HepG2 (cell line): ENCODE measurements around the gene ADCY7. TPM values are rescaled to one million over a fixed set of nuclear protein-coding genes. Genes with fewer than 3 reads are reported as not detected.
A peak's percentile ranks its signal among the peaks of the same experiment; 100 is the strongest.

ENCODE experiments used
- ATAC-seq: fragments of 200-7000 bp; cut with Tn5 transposase; 3 replicates; pipeline ENCODE4 v1.9.1; 2020; ENCODE audit warnings: mild to moderate bottlenecking, moderate library complexity
- BruUV-seq: library from RNA; stranded (reverse); fragments of 400-500 nt; replicated peaks from 2 replicates; lab custom pipeline; 2021; lab: Mats Ljungman, UMichigan
- CTCF ChIA-PET: fragments of 300-600 bp; formaldehyde crosslinking; extraction: SDS; loops from one replicate; lab custom pipeline; 2021; ENCODE audit warnings: low total read pairs, inconsistent platforms, low intra/inter-chr PET ratio; lab: Yijun Ruan, JAX
- POLR2A ChIA-PET: fragments of 350-600 bp; sonication (Branson Sonifier 250); formaldehyde crosslinking; loops from one replicate; lab custom pipeline; 2020; ENCODE audit warnings: antibody characterized with exemption, inconsistent platforms; lab: Yijun Ruan, JAX
- DNase-seq: peaks from one replicate; pipeline ENCODE4 v3.0.0-alpha.2; 2015; ENCODE audit warnings: low spot score
- FAIRE-seq: peaks from 3 replicates; lab custom pipeline; 2011; peaks lifted over from hg19 to GRCh38; lab: Jason Lieb, UNC
- H2AFZ ChIP-seq: one replicate; pipeline ENCODE4 v1.6.1; 2011; ENCODE audit warnings: low read length, inconsistent platforms
- H3K27ac ChIP-seq: fragments of 300-600 bp; 3 replicates; pipeline ENCODE4 v1.8.0; 2011; ENCODE audit warnings: mixed run types, mild to moderate bottlenecking, mixed read lengths, low read length, inconsistent platforms; ENCODE audit not compliant: insufficient read depth; ENCODE audit errors: extremely low read length
- H3K27me3 ChIP-seq, 2 experiments: fragments of 200-600 bp in 1 of 2; 2 replicates in 1 of 2; 3 replicates in 1 of 2; pipeline versions ENCODE4 v1.6.0 to v1.8.0; 2011; ENCODE audit warnings: low read length in 2 of 2, mild to moderate bottlenecking in 2 of 2, moderate library complexity in 2 of 2, inconsistent platforms in 1 of 2; ENCODE audit not compliant: insufficient read depth in 2 of 2, control insufficient read depth in 1 of 2
- H3K36me3 ChIP-seq, 2 experiments: fragments of 200-600 bp in 1 of 2; replicated peaks in 1 of 2; 2 replicates in 1 of 2; 3 replicates in 1 of 2; pipeline versions ENCODE4 v1.5.1 to v1.8.0; 2011; ENCODE audit warnings: low read length in 2 of 2, inconsistent platforms in 1 of 2; ENCODE audit not compliant: insufficient read depth in 2 of 2, control insufficient read depth in 1 of 2
- H3K4me1 ChIP-seq: 2 replicates; pipeline ENCODE4 v1.5.1; 2012; ENCODE audit warnings: low read length, inconsistent platforms; ENCODE audit not compliant: insufficient read depth
- H3K4me2 ChIP-seq: 2 replicates; pipeline ENCODE4 v1.6.0; 2011; ENCODE audit warnings: low read depth, low read length, inconsistent platforms
- H3K4me3 ChIP-seq, 3 experiments: fragments of 200-600 bp in 1 of 3; sonication (generic), shearing (Covaris generic) in 1 of 3; replicated peaks in 1 of 3; 2 replicates each; pipeline ENCODE4 v1.5.1; 2011 to 2016; ENCODE audit warnings: low read length in 3 of 3, inconsistent platforms in 2 of 3, low read depth in 2 of 3, mild to moderate bottlenecking in 2 of 3, control low read depth in 1 of 3, mixed read lengths in 1 of 3; ENCODE audit not compliant: insufficient read depth in 1 of 3
- H3K79me2 ChIP-seq: one replicate; pipeline ENCODE4 v1.6.1; 2011; ENCODE audit warnings: low read length, inconsistent platforms; ENCODE audit not compliant: insufficient read depth
- H3K9ac ChIP-seq: 2 replicates; pipeline ENCODE4 v1.6.0; 2011; ENCODE audit warnings: mild to moderate bottlenecking, low read depth, low read length, inconsistent platforms; ENCODE audit not compliant: insufficient read depth
- H3K9me3 ChIP-seq: 2 replicates; pipeline ENCODE4 v1.5.1; 2012; ENCODE audit warnings: mild to moderate bottlenecking, low read length
- H4K20me1 ChIP-seq: 2 replicates; pipeline ENCODE4 v1.6.0; 2011; ENCODE audit warnings: inconsistent platforms, mild to moderate bottlenecking, low read length, moderate library complexity; ENCODE audit not compliant: insufficient read depth
- ATF1 ChIP-seq: IDR thresholded peaks from 2 replicates; pipeline ENCODE4 v1.6.1; 2016; ENCODE audit warnings: mild to moderate bottlenecking, control low read depth
- ATF3 ChIP-seq: sonication (generic); formaldehyde crosslinking; IDR thresholded peaks from 2 replicates; pipeline ENCODE4 v1.4.0; 2020; ENCODE audit warnings: missing genetic modification reagents
- CEBPZ ChIP-seq: IDR thresholded peaks from 2 replicates; pipeline ENCODE4 v1.6.1; 2012; ENCODE audit warnings: low read length, improper control_type of control experiment
- FOSL1 ChIP-seq: sonication (generic); formaldehyde crosslinking; IDR thresholded peaks from 2 replicates; pipeline ENCODE4 v1.9.0; 2021; ENCODE audit warnings: missing genetic modification reagents, borderline replicate concordance
- HNRNPH1 ChIP-seq: fragments of 200-400 bp; formaldehyde crosslinking; optimal IDR thresholded peaks from 2 replicates; pipeline ENCODE3; 2017; ENCODE audit warnings: mild to moderate bottlenecking, low read depth, low read length
- RELA ChIP-seq: sonication (generic); formaldehyde crosslinking; IDR thresholded peaks from 2 replicates; pipeline ENCODE4 v1.4.0; 2020; ENCODE audit warnings: missing genetic modification reagents
- XRCC5 ChIP-seq: fragments of 200-400 bp; formaldehyde crosslinking; optimal IDR thresholded peaks from 2 replicates; pipeline ENCODE3; 2017; ENCODE audit warnings: mild to moderate bottlenecking, low read length
- ZKSCAN5 ChIP-seq: sonication (generic); formaldehyde crosslinking; IDR thresholded peaks from 2 replicates; pipeline ENCODE4 v1.5.1; 2020; ENCODE audit warnings: mild to moderate bottlenecking, missing genetic modification reagents
- ZNF160 ChIP-seq: sonication (generic); formaldehyde crosslinking; IDR thresholded peaks from 2 replicates; pipeline ENCODE4 v1.8.0; 2022; ENCODE audit warnings: mild to moderate bottlenecking, inconsistent platforms, missing genetic modification reagents
- ZNF263 ChIP-seq: sonication (generic); formaldehyde crosslinking; IDR thresholded peaks from 2 replicates; pipeline ENCODE4 v1.4.0; 2020; ENCODE audit warnings: missing genetic modification reagents
- ZNF383 ChIP-seq: sonication (generic); formaldehyde crosslinking; IDR thresholded peaks from 2 replicates; pipeline ENCODE4 v1.4.0; 2020; ENCODE audit warnings: missing genetic modification reagents, mild to moderate bottlenecking, borderline replicate concordance
- ZNF513 ChIP-seq: sonication (generic); formaldehyde crosslinking; conservative IDR thresholded peaks from 2 replicates; pipeline ENCODE4 v1.5.0; 2020; ENCODE audit warnings: missing genetic modification reagents
- ZNF558 ChIP-seq: sonication (generic); formaldehyde crosslinking; IDR thresholded peaks from 2 replicates; pipeline ENCODE4 v1.9.0; 2022; ENCODE audit warnings: mild to moderate bottlenecking, missing genetic modification reagents, borderline replicate concordance
- ZNF589 ChIP-seq: sonication (generic); formaldehyde crosslinking; conservative IDR thresholded peaks from 2 replicates; pipeline ENCODE4 v1.8.0; 2022; ENCODE audit warnings: mild to moderate bottlenecking, moderate library complexity, missing genetic modification reagents
- ZNF607 ChIP-seq: sonication (generic); formaldehyde crosslinking; IDR thresholded peaks from 2 replicates; pipeline ENCODE4 v1.5.1; 2020; ENCODE audit warnings: missing genetic modification reagents, mild to moderate bottlenecking, borderline replicate concordance
- ZNF879 ChIP-seq: sonication (generic); formaldehyde crosslinking; IDR thresholded peaks from 2 replicates; pipeline ENCODE4 v1.8.1; 2023; ENCODE audit warnings: missing genetic modification reagents
- WGBS: methylation state at CpG from one replicate; pipeline ENCODE4 v1.1.6; 2017; ENCODE audit warnings: low lambda C conversion rate; 5-methylcytosine and 5-hydroxymethylcytosine counted together
- in situ Hi-C: cut with HindIII; loops from 2 replicates; pipeline ENCODE4 v1.10.0; 2017; ENCODE audit warnings: low pct_unique_long_range_greater_than_20kb; ENCODE audit not compliant: extremely low pct_ligation_motif_present
- intact Hi-C: fragments of 100-400 bp; cut with micrococcal nuclease; formaldehyde crosslinking; loops from one replicate; pipeline ENCODE4 v1.10.0; 2022; ENCODE audit not compliant: unreplicated experiment
- polyA plus RNA-seq, 8 experiments: library from polyadenylated mRNA; depleted of rRNA in 3 of 8; stranded (reverse) in 7 of 8; unstranded in 1 of 8; fragments of >200 nt; fragmentation: Illumina TruSeq in 4 of 8; extraction: Trizol in 4 of 8; gene quantifications; 2 replicates each; pipeline versions ENCODE4 v1.2.1 to v1.2.3, GENCODE V29; 2011 to 2016; ENCODE audit warnings: low read depth in 4 of 8, missing spikeins in 1 of 8, mixed read lengths in 1 of 8; ENCODE audit not compliant: insufficient read depth in 1 of 8
- total RNA-seq, 5 experiments: library from RNA; depleted of rRNA; stranded (reverse); fragments of >200 nt; fragmentation: Illumina TruSeq; extraction: Trizol; gene quantifications; 2 replicates each; pipeline ENCODE4 v1.2.3, GENCODE V29; 2016; ENCODE audit warnings: low read depth in 1 of 5
- TF ChIP-seq, protein P1 (sequence below): sonication (generic); formaldehyde crosslinking; IDR thresholded peaks from 2 replicates; pipeline ENCODE4 v1.5.0; 2020; ENCODE audit warnings: missing genetic modification reagents

ADCY7 gene
- total and polyA plus RNA-seq, 2 of the 13 experiments (the other 11 are each of a cell fraction or from before 2014, with no cell fraction given): 2.2 to 4.3 TPM

GRCh38 chr16:50247906-50248608 lies 18.3 kb upstream of the ADCY7 start:
- in situ Hi-C loops (loop anchor here (10.0 kb wide), 1 partner anchor 117 kb away; the partner anchor contains the start of gene BRD7), intact Hi-C loops (loop anchor here (5.0 to 10.0 kb wide), 2 partner anchors 109 to 417 kb away; no protein-coding TSS in a partner anchor)
- Histone ChIP-seq H3K79me2 (no peaks in the 10 kb centered on the region), H3K4me1 (peaks cover 25% of the 10 kb centered on the region), H3K9me3 (no peaks in the 10 kb centered on the region), H3K36me3 (no peaks in the 10 kb centered on the region), H3K27ac (no peak overlapping the region), H3K9ac (no peak overlapping the region), H3K4me2 (0 out of 2 replicates have a peak overlapping the region, but pooled peaks have one; percentile 4), H3K4me3 (no peak overlapping the region; a peak in 1 of 6 replicates), H2AFZ (no peak overlapping the region), H3K27me3 (peaks cover 0 to 35% of the 10 kb centered on the region in 2 experiments; a peak in 4 of 5 replicates), H4K20me1 (no peaks in the 10 kb centered on the region)
- DNase-seq: no peak
- POLR2A ChIA-PET: no interaction called here
- FAIRE-seq: no peak
- peak; percentile 32 for ATAC-seq
- CTCF ChIA-PET: no interaction called here
- BruUV-seq: no TSS peak
- TF ChIP-seq RELA (no peak), ZNF383 (no peak), HNRNPH1 (no peak), XRCC5 (peak; percentile 17), CEBPZ (no peak), ZKSCAN5 (CRISPR knock-in tag) (no peak), ZNF558 (CRISPR knock-in tag) (no peak), ZNF160 (no peak), ZNF879 (CRISPR knock-in tag) (no peak), FOSL1 (CRISPR knock-in tag) (no peak), ZNF607 (CRISPR knock-in tag) (0 out of 2 replicates have a peak, but pooled peaks have one; percentile 29), ATF1 (no peak), ZNF513 (CRISPR knock-in tag) (no peak), ZNF589 (CRISPR knock-in tag) (no peak), ZNF263 (CRISPR knock-in tag) (no peak), ATF3 (CRISPR knock-in tag) (no peak)
- TF ChIP-seq, protein P1, sequence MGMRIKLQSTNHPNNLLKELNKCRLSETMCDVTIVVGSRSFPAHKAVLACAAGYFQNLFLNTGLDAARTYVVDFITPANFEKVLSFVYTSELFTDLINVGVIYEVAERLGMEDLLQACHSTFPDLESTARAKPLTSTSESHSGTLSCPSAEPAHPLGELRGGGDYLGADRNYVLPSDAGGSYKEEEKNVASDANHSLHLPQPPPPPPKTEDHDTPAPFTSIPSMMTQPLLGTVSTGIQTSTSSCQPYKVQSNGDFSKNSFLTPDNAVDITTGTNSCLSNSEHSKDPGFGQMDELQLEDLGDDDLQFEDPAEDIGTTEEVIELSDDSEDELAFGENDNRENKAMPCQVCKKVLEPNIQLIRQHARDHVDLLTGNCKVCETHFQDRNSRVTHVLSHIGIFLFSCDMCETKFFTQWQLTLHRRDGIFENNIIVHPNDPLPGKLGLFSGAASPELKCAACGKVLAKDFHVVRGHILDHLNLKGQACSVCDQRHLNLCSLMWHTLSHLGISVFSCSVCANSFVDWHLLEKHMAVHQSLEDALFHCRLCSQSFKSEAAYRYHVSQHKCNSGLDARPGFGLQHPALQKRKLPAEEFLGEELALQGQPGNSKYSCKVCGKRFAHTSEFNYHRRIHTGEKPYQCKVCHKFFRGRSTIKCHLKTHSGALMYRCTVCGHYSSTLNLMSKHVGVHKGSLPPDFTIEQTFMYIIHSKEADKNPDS (CRISPR knock-in tag): no peak
- 74% methylated on average over 13 of the region's 13 CpGs for WGBS
